Calu3 (cell line): Measurements from ENCODE around the gene RIPOR3. TPM values are rescaled to one million over a fixed set of nuclear protein-coding genes. Genes with fewer than 3 reads are reported as not detected.

Experiments used
- BruUV-seq: library from RNA; stranded (reverse); fragments of 400-500 nt; replicated peaks from 2 replicates; lab custom pipeline; 2021; lab: Mats Ljungman, UMichigan
- CTCF ChIA-PET: fragments of 300-600 bp; sonication (Branson Sonifier 250); formaldehyde crosslinking; loops from one replicate; lab custom pipeline; 2022; ENCODE audit warnings: antibody characterized with exemption; lab: Charles Lee
- DNase-seq: peaks from one replicate; pipeline ENCODE4 v3.0.0; 2022
- H3K27ac Mint-ChIP-seq: one replicate; pipeline ENCODE4 v1.8.0; 2022; ENCODE audit warnings: mixed read lengths; ENCODE audit not compliant: unreplicated experiment
- H3K27me3 Mint-ChIP-seq: one replicate; pipeline ENCODE4 v1.8.0; 2022; ENCODE audit warnings: mixed read lengths; ENCODE audit not compliant: unreplicated experiment
- H3K36me3 Mint-ChIP-seq: one replicate; pipeline ENCODE4 v1.8.0; 2022; ENCODE audit warnings: mild to moderate bottlenecking, moderate library complexity, mixed read lengths; ENCODE audit not compliant: insufficient read depth, unreplicated experiment
- H3K4me1 Mint-ChIP-seq: one replicate; pipeline ENCODE4 v1.8.0; 2022; ENCODE audit warnings: mild to moderate bottlenecking, low read depth, mixed read lengths; ENCODE audit not compliant: unreplicated experiment
- H3K4me3 Mint-ChIP-seq: one replicate; pipeline ENCODE4 v1.8.0; 2022; ENCODE audit warnings: mild to moderate bottlenecking, low read depth, moderate library complexity, mixed read lengths; ENCODE audit not compliant: unreplicated experiment
- H3K9me3 Mint-ChIP-seq: one replicate; pipeline ENCODE4 v1.8.0; 2022; ENCODE audit warnings: low read depth, mixed read lengths; ENCODE audit not compliant: unreplicated experiment
- CTCF ChIP-seq: fragments of 200-600 bp; IDR thresholded peaks from one replicate; pipeline ENCODE4 v1.8.0; 2022; ENCODE audit warnings: antibody characterized with exemption; ENCODE audit not compliant: unreplicated experiment
- intact Hi-C: fragments of 100-400 bp; cut with micrococcal nuclease; formaldehyde crosslinking; loops from one replicate; pipeline ENCODE4 v1.10.0; 2022; ENCODE audit not compliant: unreplicated experiment
- total RNA-seq: library from RNA; stranded (reverse); gene quantifications from 2 replicates; pipeline ENCODE4 v1.2.3, GENCODE V29; 2022

RIPOR3 gene
- total RNA-seq, 1 experiment from 2014 or later = 4.0 TPM

GRCh38 chr20:50579511-50579910, 111.8 kb downstream of the RIPOR3 start:
- Mint-ChIP-seq H3K9me3 (no peaks in the 10 kb centered on the region), H3K27ac (no peak overlapping the region), H3K27me3 (no peaks in the 10 kb centered on the region), H3K4me1 (peaks cover 7% of the 10 kb centered on the region), H3K36me3 (peaks cover 67% of the 10 kb centered on the region), H3K4me3 (no peak overlapping the region)
- DNase-seq = no peak
- intact Hi-C loops = loop anchor here (5.0 kb wide), 1 partner anchor 87 kb away; no protein-coding TSS in a partner anchor
- TF ChIP-seq CTCF = no peak
- no TSS peak for BruUV-seq
- CTCF ChIA-PET = interaction anchor here (0.6 kb wide), 1 partner anchor 69 kb away, joined by 4 read pairs; the partner anchor contains the start of gene PTPN1

- no TSS peak for BruUV-seq
- DNase-seq = no peak
- CTCF ChIA-PET = no interaction called here
- Mint-ChIP-seq H3K36me3 (peaks cover 65% of the 10 kb centered on the region), H3K4me3 (no peak overlapping the region), H3K27ac (no peak overlapping the region), H3K27me3 (no peaks in the 10 kb centered on the region), H3K4me1 (peaks cover 7% of the 10 kb centered on the region), H3K9me3 (no peaks in the 10 kb centered on the region)
- intact Hi-C loops = loop anchor here (5.0 kb wide), 1 partner anchor 86 kb away; no protein-coding TSS in a partner anchor
- no peak for TF ChIP-seq CTCF
Observed at GRCh38 chr20:50578778-50579165, 112.6 kb downstream of the RIPOR3 start.

- H3K4me1 Mint-ChIP-seq = peaks cover 8% of the 10 kb centered on the region
- no peak overlapping the region for H3K27ac Mint-ChIP-seq
- no peak overlapping the region for H3K4me3 Mint-ChIP-seq
- peaks cover 60% of the 10 kb centered on the region for H3K36me3 Mint-ChIP-seq
- DNase-seq = no peak
- no peaks in the 10 kb centered on the region for H3K27me3 Mint-ChIP-seq
- no peaks in the 10 kb centered on the region for H3K9me3 Mint-ChIP-seq
- BruUV-seq = no TSS peak
- no peak for TF ChIP-seq CTCF
- intact Hi-C loops = loop anchor here (5.0 kb wide), 1 partner anchor 86 kb away; no protein-coding TSS in a partner anchor
- CTCF ChIA-PET = interaction anchor here (1.1 kb wide), 1 partner anchor 33 kb away, joined by 3 read pairs; no protein-coding TSS in a partner anchor
Observed at GRCh38 chr20:50578061-50578777, 113.1 kb downstream of the RIPOR3 start.

- no peak overlapping the region for H3K27ac Mint-ChIP-seq
Observed at GRCh38 chr20:50577175-50578018, 113.9 kb downstream of the RIPOR3 start.

More at GRCh38 chr20:50577175-50578018, 113.9 kb downstream of the RIPOR3 start:
- TF ChIP-seq CTCF = no peak
- BruUV-seq = no TSS peak
- H3K27me3 Mint-ChIP-seq = no peaks in the 10 kb centered on the region
- intact Hi-C loops = loop anchor here (2.0 to 5.0 kb wide), 2 partner anchors 85 to 107 kb away; no protein-coding TSS in a partner anchor
- CTCF ChIA-PET = interaction anchor here (1.1 to 1.7 kb wide), 2 partner anchors 32 to 64 kb away, joined by 3 to 6 read pairs; no protein-coding TSS in a partner anchor
- H3K4me1 Mint-ChIP-seq = peaks cover 16% of the 10 kb centered on the region
- DNase-seq = no peak
- no peak overlapping the region for H3K4me3 Mint-ChIP-seq
- no peaks in the 10 kb centered on the region for H3K9me3 Mint-ChIP-seq
- H3K36me3 Mint-ChIP-seq = peaks cover 51% of the 10 kb centered on the region
